T-cell (primary cell): ENCODE data around the gene GCNA. TPM values are rescaled to one million over a fixed set of nuclear protein-coding genes. Genes with fewer than 3 reads are reported as not detected.
"Not testable (repeated sequence)": the region's sequence is repeated elsewhere in the genome, so short reads cannot be mapped to it uniquely, and the experiment has no call there.

ENCODE experiments used
- ATAC-seq, 4 experiments: fragments of 200-7000 bp in 3 of 4; fragments of 150-1000 bp in 1 of 4; cut with Tn5 transposase; replicated peaks in 1 of 4; 1 replicate in 3 of 4; 2 replicates in 1 of 4; pipeline ENCODE4 v1.10.0; 2021; ENCODE audit warnings: moderate library complexity in 3 of 4, mild to moderate bottlenecking in 2 of 4, moderate number of reproducible peaks in 1 of 4
- CTCF ChIA-PET, 2 donors: fragments of 300-600 bp; sonication (Branson Sonifier 250); formaldehyde crosslinking; loops; one replicate each; lab custom pipeline; 2022; ENCODE audit warnings: antibody characterized with exemption in 2 of 2; lab: Charles Lee
- POLR2A ChIA-PET, 2 donors: fragments of 300-600 bp; sonication (Branson Sonifier 250); formaldehyde crosslinking; loops; one replicate each; lab custom pipeline; 2022; ENCODE audit warnings: antibody characterized with exemption in 2 of 2; lab: Charles Lee
- DNase-seq, 35 experiments: peaks; one replicate each; pipeline versions ENCODE4 v3.0.0 to v3.0.0-alpha.2; 2013 to 2023
- H3K27ac ChIP-seq: one replicate; pipeline ENCODE4 v1.5.1; 2013; ENCODE audit warnings: low read length
- H3K27me3 ChIP-seq, 2 experiments: replicated peaks in 1 of 2; 1 replicate in 1 of 2; 2 replicates in 1 of 2; pipeline versions ENCODE4 v1.6.1 to v1.7.0; 2013; ENCODE audit warnings: low read length in 1 of 2, mixed read lengths in 1 of 2; ENCODE audit not compliant: control insufficient read depth in 2 of 2, insufficient read depth in 2 of 2; ENCODE audit errors: extremely low read depth in 1 of 2
- H3K36me3 ChIP-seq, 2 donors: 1 replicate in 1 of 2; 2 replicates in 1 of 2; pipeline versions ENCODE4 v1.6.1 to v1.7.0; 2013; ENCODE audit warnings: low read length in 1 of 2; ENCODE audit not compliant: control insufficient read depth in 2 of 2, insufficient read depth in 1 of 2; ENCODE audit errors: extremely low read depth in 1 of 2
- H3K4me1 ChIP-seq, 2 experiments: 1 replicate in 1 of 2; 2 replicates in 1 of 2; pipeline versions ENCODE4 v1.6.1 to v1.7.0; 2013; ENCODE audit warnings: low read length in 2 of 2, mixed read lengths in 1 of 2; ENCODE audit not compliant: insufficient read depth in 2 of 2, control insufficient read depth in 1 of 2; ENCODE audit errors: extremely low read depth in 1 of 2
- H3K4me3 ChIP-seq, 2 donors: 1 replicate in 1 of 2; 2 replicates in 1 of 2; pipeline versions ENCODE4 v1.5.1 to v1.7.0; 2013; ENCODE audit warnings: mild to moderate bottlenecking in 2 of 2, low read length in 1 of 2, moderate library complexity in 1 of 2; ENCODE audit not compliant: control insufficient read depth in 1 of 2; ENCODE audit errors: extremely low read depth in 1 of 2
- H3K9me3 ChIP-seq: 2 replicates; pipeline ENCODE4 v1.7.0; 2013
- H3K27ac Mint-ChIP-seq, 2 donors: one replicate each; pipeline ENCODE4 v1.8.0; 2020 to 2021; ENCODE audit warnings: mild to moderate bottlenecking in 2 of 2, mixed read lengths in 2 of 2
- H3K27me3 Mint-ChIP-seq, 2 donors: one replicate each; pipeline ENCODE4 v1.8.0; 2021 to 2022; ENCODE audit warnings: mixed read lengths in 2 of 2
- H3K36me3 Mint-ChIP-seq: one replicate; pipeline ENCODE4 v1.8.0; 2021; ENCODE audit warnings: mixed read lengths
- H3K4me1 Mint-ChIP-seq, 3 donors: one replicate each; pipeline ENCODE4 v1.8.0; 2020 to 2022; ENCODE audit warnings: mixed read lengths in 3 of 3, mild to moderate bottlenecking in 1 of 3
- H3K4me3 Mint-ChIP-seq, 3 donors: one replicate each; pipeline ENCODE4 v1.8.0; 2020 to 2022; ENCODE audit warnings: mild to moderate bottlenecking in 3 of 3, mixed read lengths in 3 of 3, moderate library complexity in 3 of 3
- H3K9me3 Mint-ChIP-seq, 3 donors: one replicate each; pipeline ENCODE4 v1.8.0; 2020 to 2022; ENCODE audit warnings: mixed read lengths in 3 of 3
- WGBS: methylation state at CpG from one replicate; pipeline ENCODE4 v1.1.5; 2013; ENCODE audit warnings: missing lambda C conversion rate; ENCODE audit not compliant: insufficient coverage; 5-methylcytosine and 5-hydroxymethylcytosine counted together
- total RNA-seq, 35 experiments: library from RNA in 6 of 35; stranded (reverse) in 6 of 35; fragments of 120-200 nt in 1 of 35; gene quantifications; one replicate each; pipeline versions ENCODE4 v1.2.1 to v1.2.4 and lab custom pipeline; 2013 to 2026

GCNA gene
- total RNA-seq, 5 donors from 2014 or later (not counting 1 experiment from before 2014, with no cell fraction given) = 5.2 to 8.6 (median 5.6) TPM

GRCh38 chrX:71659342-71659741 is 81.1 kb downstream of the GCNA start:
- H3K4me3 ChIP-seq = no peak overlapping the region
- H3K4me1 Mint-ChIP-seq = peaks cover 11 to 19% (median 16%) of the 10 kb centered on the region in 3 donors
- H3K4me1 ChIP-seq = peaks cover 0 to 23% of the 10 kb centered on the region in 2 experiments
- no peaks in the 10 kb centered on the region for H3K36me3 Mint-ChIP-seq
- ChIA-PET POLR2A (no interaction called here), CTCF (no interaction called here)
- ATAC-seq = no peak
- no peaks in the 10 kb centered on the region for H3K9me3 Mint-ChIP-seq
- H3K27me3 Mint-ChIP-seq = peaks cover 0 to 6% of the 10 kb centered on the region in 2 donors
- WGBS = no CpG with 5 or more reads among the region's 3 CpGs
- H3K27ac ChIP-seq = no peak overlapping the region
- H3K27me3 ChIP-seq = no peaks in the 10 kb centered on the region
- no peaks in the 10 kb centered on the region for H3K36me3 ChIP-seq
- no peak overlapping the region for H3K27ac Mint-ChIP-seq
- H3K9me3 ChIP-seq = no peaks in the 10 kb centered on the region
- no peak for DNase-seq
- H3K4me3 Mint-ChIP-seq = no peak overlapping the region

GRCh38 chrX:71659959-71660358 is 81.7 kb downstream of the GCNA start:
- H3K27ac ChIP-seq = no peak overlapping the region
- no peaks in the 10 kb centered on the region for H3K9me3 ChIP-seq
- POLR2A ChIA-PET = no interaction called here
- H3K27me3 ChIP-seq = no peaks in the 10 kb centered on the region
- H3K4me3 ChIP-seq = no peak overlapping the region
- DNase-seq = no peak
- peaks cover 0 to 23% of the 10 kb centered on the region in 2 experiments for H3K4me1 ChIP-seq
- Mint-ChIP-seq H3K4me3 (no peak overlapping the region), H3K36me3 (no peaks in the 10 kb centered on the region), H3K9me3 (no peaks in the 10 kb centered on the region), H3K27me3 (peaks cover 0 to 6% of the 10 kb centered on the region in 2 donors), H3K4me1 (peaks cover 11 to 19% (median 16%) of the 10 kb centered on the region in 3 donors), H3K27ac (no peak overlapping the region)
- CTCF ChIA-PET = no interaction called here
- ATAC-seq = no peak
- no CpG with 5 or more reads among the region's 6 CpGs for WGBS
- no peaks in the 10 kb centered on the region for H3K36me3 ChIP-seq

- ATAC-seq = no peak
These were observed 82.6 kb downstream of the GCNA start for GRCh38 chrX:71660562-71661416.

GRCh38 chrX:71661919-71662318 is 83.7 kb downstream of the GCNA start:
- Mint-ChIP-seq H3K27me3 (no peaks in the 10 kb centered on the region), H3K9me3 (no peaks in the 10 kb centered on the region), H3K27ac (no peak overlapping the region), H3K36me3 (no peaks in the 10 kb centered on the region), H3K4me1 (peaks cover 11 to 18% (median 16%) of the 10 kb centered on the region in 3 donors), H3K4me3 (peak overlapping the region in 1 of 3 donors; percentile 68)
- Histone ChIP-seq H3K4me1 (peaks cover 0 to 23% of the 10 kb centered on the region in 2 experiments), H3K27me3 (no peaks in the 10 kb centered on the region), H3K27ac (no peak overlapping the region), H3K36me3 (no peaks in the 10 kb centered on the region), H3K9me3 (no peaks in the 10 kb centered on the region), H3K4me3 (no peak overlapping the region)
- ChIA-PET CTCF (no interaction called here), POLR2A (no interaction called here)
- DNase-seq (no peak), ATAC-seq (no peak)
- WGBS = 94% methylated on average over 3 of the region's 12 CpGs

More at GRCh38 chrX:71660562-71661416, 82.6 kb downstream of the GCNA start:
- POLR2A ChIA-PET = no interaction called here
- WGBS = 80% methylated on average over 1 of the region's 22 CpGs
- no peak overlapping the region for H3K27ac ChIP-seq
- H3K4me3 ChIP-seq = no peak overlapping the region
- no peak for DNase-seq
- H3K9me3 ChIP-seq = no peaks in the 10 kb centered on the region
- Mint-ChIP-seq H3K27me3 (peaks cover 0 to 6% of the 10 kb centered on the region in 2 donors), H3K4me3 (no peak overlapping the region), H3K4me1 (peaks cover 11 to 19% (median 16%) of the 10 kb centered on the region in 3 donors), H3K36me3 (no peaks in the 10 kb centered on the region), H3K27ac (no peak overlapping the region), H3K9me3 (no peaks in the 10 kb centered on the region)
- CTCF ChIA-PET = no interaction called here
- no peaks in the 10 kb centered on the region for H3K36me3 ChIP-seq
- H3K27me3 ChIP-seq = no peaks in the 10 kb centered on the region
- peaks cover 0 to 23% of the 10 kb centered on the region in 2 experiments for H3K4me1 ChIP-seq

- H3K27ac ChIP-seq, H3K27me3 ChIP-seq, H3K36me3 Mint-ChIP-seq, H3K27me3 Mint-ChIP-seq, H3K4me3 ChIP-seq, POLR2A ChIA-PET, CTCF ChIA-PET, H3K9me3 ChIP-seq, H3K9me3 Mint-ChIP-seq, H3K36me3 ChIP-seq: not testable (repeated sequence)
- Mint-ChIP-seq H3K4me1 (peaks cover 11 to 17% (median 16%) of the 10 kb centered on the region in 3 donors), H3K4me3 (peak overlapping the region; percentile 32 to 68 (median 45)), H3K27ac (peak overlapping the region in 1 of 2 donors; percentile 71)
- no CpG with 5 or more reads among the region's 11 CpGs for WGBS
- peaks cover 0 to 23% of the 10 kb centered on the region in 2 experiments for H3K4me1 ChIP-seq
- peak in 2 of 35 experiments; percentile 17 to 28 for DNase-seq
- peak; percentile 37 to 59 (median 49) for ATAC-seq
These were observed 84.4 kb downstream of the GCNA start for GRCh38 chrX:71662654-71663053.
